Left cardiac atrium (tissue), 4 donors: Measurements from ENCODE around the gene MYOZ3. TPM values are rescaled to one million over a fixed set of nuclear protein-coding genes. Genes with fewer than 3 reads are reported as not detected.

Source experiments
- ATAC-seq, 2 donors: fragments of 200-7000 bp; cut with Tn5 transposase; one replicate each; pipeline ENCODE4 v1.9.1; 2020; ENCODE audit warnings: mild to moderate bottlenecking in 2 of 2, moderate library complexity in 2 of 2
- DNase-seq: peaks from one replicate; pipeline ENCODE4 v3.0.0-alpha.2; 2020
- intact Hi-C, 2 donors: fragments of 100-400 bp; cut with DNase I; formaldehyde crosslinking; loops; one replicate each; pipeline versions ENCODE4 v1.14.1 to v1.15.1; 2022 to 2023
- total RNA-seq, 2 donors: library from RNA; stranded (reverse); fragmentation: NEBNext Ultra II Directional; extraction: Animal tissue kit (Norgen Biotek cat#: 25700); gene quantifications; one replicate each; pipeline ENCODE4 v1.2.1, GENCODE V29; 2021
- donor health status: DM: no; HTN: yes; CAD: no.
- donor health status: DM: no; HTN: yes; CAD: no; lungs with severe emphysema.
- donor health status: DM: yes; HTN: yes; CAD: no.
- donor health status: Dilated cardiomyopathy.

Gene MYOZ3
- total RNA-seq, 2 donors from 2014 or later, result 2.9 to 3.0 TPM

GRCh38 chr5:150625831-150626746, 35.0 kb upstream of the MYOZ3 start:
- no peak for DNase-seq
- intact Hi-C loops, result no loop called here
- ATAC-seq, result peak in 1 of 2 donors; percentile 1

- intact Hi-C loops, result no loop called here
- ATAC-seq (peak; percentile 7 to 61), DNase-seq (peak; percentile 77)
Observed at GRCh38 chr5:150626853-150627276, 34.2 kb upstream of the MYOZ3 start.

DNA sequence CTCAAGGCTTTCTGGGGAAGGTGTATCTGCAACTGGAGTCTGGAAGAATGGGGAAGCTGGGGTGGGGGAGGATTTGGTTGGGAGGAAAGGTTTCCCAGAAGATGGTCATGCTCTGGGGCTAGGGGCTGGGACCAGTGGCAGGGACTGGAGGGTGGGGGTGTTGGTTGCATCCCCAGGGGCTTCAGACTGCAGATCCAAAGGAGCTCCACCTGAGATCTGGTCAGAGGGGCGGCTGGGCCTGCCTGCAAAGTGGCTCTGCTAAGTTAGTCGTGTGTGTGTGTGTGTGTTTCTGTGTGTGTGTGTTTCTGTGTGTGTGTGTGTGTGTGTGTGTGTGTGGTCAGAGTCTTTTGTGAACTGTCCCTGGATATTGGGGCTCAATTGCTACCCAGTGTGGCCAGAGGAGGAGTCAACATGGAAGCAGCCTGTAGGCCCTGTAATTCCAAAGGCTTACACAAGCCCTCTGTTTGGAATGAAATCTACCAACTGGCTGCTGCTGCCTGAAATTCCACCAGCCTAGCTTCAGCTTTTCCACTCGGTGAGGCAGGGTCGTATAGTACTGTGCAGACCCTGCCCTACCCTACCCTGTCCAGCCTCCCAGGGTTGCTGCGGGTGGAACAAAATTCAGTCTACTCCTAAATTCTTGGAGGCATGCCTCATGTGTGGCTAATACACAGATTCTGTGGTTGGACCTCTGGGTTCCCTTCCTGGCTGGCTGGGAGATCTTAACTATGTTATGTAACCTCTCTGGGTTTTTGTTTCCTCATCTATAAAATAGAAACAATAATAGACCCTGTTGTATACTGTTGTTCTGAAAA, 33.1 kb upstream of the MYOZ3 start:
- ATAC-seq (no peak), DNase-seq (no peak)
- intact Hi-C loops, result no loop called here

DNA sequence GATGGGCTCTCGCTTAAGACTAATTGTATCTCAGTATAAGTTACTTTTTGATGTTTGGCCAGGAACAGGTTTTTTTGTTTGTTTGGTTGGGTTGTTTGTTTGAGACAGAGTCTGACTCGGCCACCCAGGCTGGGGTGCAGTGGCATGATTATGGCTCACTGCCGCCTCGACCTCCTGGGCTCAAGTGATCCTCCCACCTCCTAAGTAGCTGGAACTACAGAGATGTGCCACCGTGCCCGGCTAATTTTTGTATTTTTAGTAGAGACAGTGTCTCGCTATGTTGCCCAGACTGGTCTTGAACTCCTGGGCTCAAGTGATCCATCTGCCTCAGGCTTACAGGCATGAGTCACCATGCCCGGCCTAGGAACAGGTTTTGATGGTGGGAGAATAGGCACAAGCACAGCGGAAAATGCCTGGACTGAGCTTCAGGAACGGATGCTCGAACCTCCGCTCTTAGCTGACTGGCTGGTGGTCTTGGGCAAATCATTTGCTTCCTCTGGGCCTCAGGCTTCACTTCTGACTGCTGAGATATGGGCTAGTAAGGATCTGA, 32.0 kb upstream of the MYOZ3 start:
- DNase-seq, result no peak
- intact Hi-C loops, result no loop called here
- no peak for ATAC-seq

GRCh38 chr5:150630016-150630415, 31.0 kb upstream of the MYOZ3 start:
- DNase-seq (no peak), ATAC-seq (no peak)
- intact Hi-C loops, result no loop called here

DNA sequence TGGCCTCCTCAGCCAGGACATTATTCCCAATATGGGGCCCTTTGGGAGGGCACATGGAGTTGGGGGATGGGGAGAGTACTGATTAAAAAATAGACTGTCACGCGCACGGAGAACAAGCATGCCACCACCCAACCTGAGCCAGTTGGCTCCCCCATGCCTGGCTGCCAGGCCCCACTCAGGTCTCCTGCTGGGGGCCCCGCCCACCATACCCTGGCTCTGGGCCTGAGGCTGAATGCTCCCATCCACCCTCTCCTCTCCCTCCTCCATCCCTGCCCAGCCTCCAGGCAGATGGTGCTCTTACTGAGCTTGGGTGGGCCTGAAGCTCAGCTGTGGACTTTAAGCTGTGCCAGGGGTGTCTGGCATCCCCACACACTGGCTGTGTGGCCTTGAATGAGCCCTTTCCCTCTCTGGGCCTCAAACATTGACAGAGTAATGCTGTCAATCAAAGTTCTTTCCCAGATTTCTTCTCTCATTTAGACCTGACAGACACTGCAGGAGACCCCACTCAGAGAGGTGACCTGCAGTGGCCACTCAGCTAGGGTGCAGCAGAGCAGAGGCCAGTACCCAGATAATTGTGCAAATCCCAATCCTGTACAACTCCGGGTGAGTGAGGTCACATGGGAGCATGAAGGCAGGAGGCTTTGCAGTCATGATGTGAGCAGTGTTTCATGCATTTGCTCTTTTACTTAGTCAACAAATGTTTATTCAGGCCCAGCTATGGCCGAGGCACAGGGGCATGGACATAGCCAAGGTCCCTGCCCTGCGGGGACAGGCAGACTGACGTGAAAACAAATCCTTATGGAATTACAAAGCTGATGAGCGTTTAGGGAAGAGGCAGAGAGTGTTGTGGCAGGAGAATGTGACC, 30.4 kb upstream of the MYOZ3 start:
- intact Hi-C loops, result no loop called here
- peak; percentile 30 to 66 for ATAC-seq
- DNase-seq, result peak; percentile 77

- intact Hi-C loops, result no loop called here
- no peak for DNase-seq
- ATAC-seq, result no peak
Observed at GRCh38 chr5:150631326-150631701, 29.7 kb upstream of the MYOZ3 start.

DNA sequence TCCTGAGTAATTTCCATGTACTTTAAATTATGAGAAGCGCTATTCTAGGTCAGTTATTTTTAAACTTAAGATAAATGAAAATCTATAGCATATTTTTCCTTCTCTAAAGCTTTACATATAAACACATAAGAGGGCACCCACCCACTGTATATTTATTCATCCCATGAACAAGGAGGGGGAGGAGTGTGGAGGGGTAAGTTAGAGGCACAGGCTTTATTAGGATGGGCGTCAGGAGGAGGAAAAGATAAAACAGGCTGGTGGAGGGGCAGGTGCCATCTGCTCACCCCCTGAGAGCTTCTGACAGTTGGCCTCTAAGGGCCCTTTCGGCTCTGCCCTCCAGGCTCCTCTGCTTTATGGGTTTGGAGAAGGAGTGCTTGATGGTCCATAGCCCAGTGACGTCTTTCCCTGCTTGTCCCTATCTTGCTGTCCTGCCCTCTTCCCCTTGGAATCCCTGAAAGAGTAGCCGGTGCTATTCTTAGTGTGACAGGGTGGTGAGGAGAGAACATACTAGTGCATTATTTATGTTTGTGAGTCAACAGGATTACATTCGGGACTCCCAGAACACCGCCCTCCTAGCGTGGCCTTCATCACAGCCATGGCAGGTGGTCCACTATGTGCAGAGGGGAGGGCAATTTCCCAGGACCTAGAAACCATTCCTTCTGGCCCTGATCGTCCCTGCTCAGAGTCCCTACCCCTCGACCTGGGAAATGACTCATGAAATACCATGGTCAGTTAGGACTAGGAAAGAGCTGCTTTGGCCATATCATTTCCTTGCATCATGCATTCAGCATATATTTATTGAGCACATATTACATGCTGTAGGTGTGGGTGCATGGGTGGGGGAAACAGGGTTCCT, 28.5 kb upstream of the MYOZ3 start:
- intact Hi-C loops, result no loop called here
- peak; percentile 13 to 60 for ATAC-seq

DNA sequence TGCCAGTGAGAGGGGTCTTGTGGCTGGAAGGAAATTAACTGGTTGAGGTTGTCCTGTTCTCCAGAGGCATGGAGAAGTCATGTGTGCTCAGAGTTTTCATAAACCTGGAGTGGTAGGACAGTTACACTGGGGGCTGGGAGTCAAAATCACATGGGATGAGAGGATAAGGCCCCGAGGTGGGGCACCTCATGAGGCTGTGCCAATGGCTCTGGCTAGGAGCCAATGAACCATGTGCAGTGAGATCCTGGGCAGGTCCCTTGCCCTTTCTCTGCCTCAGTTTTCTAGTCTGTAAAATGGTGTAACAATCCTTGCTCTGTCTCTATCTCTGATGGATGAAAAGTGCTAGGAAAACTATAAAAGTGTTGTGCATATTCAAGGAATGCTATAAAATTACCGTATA, 27.6 kb upstream of the MYOZ3 start:
- DNase-seq (no peak), ATAC-seq (no peak)
- intact Hi-C loops, result no loop called here

More for the DNA sequence above, 28.5 kb upstream of the MYOZ3 start:
- no peak for DNase-seq

DNA sequence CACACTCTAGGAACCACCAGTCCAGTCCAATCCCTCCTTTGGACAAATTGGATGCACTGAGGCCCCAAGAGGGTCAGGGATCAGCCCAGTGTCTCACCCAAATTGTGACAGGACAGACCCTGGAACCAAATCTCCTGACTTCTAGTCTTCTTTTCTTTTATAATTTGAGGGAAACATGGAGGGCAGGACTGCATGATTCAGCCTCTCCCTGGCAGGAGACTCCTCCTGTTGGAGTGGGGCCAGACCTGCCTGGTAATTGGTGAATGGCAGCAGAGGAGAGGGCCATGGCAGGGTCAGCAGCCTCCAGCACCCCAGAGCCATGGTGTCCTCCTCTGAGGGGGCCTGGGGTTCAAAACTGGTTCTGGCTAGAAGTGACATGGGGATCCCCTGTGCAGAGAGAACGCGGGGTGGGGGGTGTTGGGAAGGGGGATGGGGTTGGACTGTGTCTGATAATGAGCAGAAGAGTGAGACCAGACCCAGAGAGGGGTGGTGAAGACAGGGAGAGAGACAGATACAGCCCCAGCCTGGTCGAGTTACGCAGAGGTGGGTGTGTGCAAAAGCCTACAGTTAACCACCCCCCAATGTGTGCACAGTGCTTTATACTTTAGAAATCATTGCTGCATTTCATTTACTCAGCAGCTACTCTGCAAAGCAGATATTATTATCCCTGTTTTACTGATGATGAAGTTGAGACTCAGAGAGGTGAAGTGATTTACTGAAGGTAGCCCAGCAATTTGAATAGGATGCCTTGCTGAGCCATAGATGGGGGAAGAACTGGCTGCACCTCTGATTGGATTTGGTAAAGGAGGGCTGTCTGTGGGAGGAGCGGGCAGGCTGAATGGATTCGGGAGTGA, 24.4 kb upstream of the MYOZ3 start:
- intact Hi-C loops, result no loop called here
- DNase-seq (peak; percentile 75), ATAC-seq (peak; percentile 20 to 25)

- DNase-seq, result no peak
- ATAC-seq, result no peak
- intact Hi-C loops, result no loop called here
Observed at GRCh38 chr5:150637245-150638052, 23.6 kb upstream of the MYOZ3 start.

DNA sequence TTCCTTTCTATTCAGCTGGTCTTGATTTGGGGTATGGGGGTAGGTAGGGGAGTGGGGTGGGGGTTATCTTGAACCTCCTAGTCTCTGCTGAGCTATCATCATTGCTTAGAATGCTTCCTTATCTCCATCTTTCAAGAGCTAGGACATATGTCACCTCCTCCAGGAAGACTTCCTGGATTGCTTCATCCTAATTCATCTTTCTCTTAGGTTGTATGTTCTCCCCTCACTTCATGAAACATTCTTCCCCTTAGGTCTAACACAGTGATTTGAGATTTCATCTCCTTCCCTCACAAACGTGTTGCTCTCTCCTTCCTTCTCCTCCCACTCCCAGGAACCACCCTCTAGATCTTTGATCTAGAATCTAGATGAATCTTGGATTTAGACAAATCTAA, 23.0 kb upstream of the MYOZ3 start:
- intact Hi-C loops, result no loop called here
- DNase-seq (no peak), ATAC-seq (no peak)

DNA sequence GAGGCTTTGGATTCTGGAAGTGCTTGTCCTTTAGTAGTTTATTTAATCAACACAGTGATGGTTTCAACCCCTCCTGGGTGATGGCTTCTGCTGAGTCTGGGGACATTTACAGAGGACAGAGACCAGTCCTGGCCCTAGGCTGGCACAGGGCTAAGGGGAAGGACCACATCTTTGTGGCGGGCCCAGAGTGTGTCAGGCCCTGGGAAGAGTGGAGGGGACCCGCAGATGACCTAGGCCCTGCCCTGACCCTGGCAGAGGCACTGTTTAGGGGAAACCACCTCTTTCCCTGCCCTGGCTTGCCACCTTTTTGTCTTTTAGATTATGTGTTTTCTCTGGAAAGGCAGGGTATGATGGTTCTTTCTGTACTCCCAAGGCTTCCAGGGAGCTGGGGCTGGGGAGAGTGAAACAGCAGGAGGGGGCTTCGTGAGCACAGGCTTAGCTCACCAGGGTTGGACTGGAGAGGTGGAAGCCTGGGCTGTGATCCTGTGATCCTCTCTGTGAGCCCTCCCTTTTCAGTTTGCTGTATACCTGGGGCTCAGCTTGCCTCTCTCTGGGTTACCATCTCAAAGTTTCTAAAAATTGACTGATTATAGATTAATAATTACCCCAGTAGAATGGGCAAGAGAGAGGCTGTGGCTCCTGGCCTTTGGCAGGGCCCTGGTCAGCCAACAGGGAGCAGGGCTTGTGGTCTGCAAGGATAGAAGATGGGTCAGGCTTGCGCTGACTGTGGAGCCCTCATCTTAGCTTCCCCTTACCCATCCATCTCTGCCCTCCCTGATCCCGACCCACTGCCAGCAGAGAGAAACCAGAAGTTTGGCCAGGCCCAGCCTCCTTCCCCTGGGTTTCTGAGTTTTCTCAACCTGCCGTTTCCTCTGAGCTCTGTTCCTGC, 22.3 kb upstream of the MYOZ3 start:
- DNase-seq (no peak), ATAC-seq (no peak)
- intact Hi-C loops, result no loop called here

DNA sequence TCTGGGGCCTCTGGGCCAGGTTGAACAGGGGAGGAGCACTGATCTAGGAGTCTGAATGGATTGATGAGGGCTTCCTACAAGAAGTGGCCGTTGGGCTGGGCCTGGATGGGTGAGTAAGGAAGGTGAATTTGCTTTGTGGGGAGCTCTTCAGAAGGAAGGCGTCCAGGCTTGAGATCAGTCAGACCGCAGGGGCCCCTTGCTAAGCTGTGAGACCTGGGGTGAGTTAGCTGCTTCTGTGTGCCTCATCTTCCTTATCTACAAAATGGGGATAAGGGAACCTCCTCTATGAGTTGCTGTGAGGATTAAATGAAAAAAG, 21.7 kb upstream of the MYOZ3 start:
- DNase-seq (no peak), ATAC-seq (no peak)
- intact Hi-C loops, result no loop called here

- DNase-seq (no peak), ATAC-seq (no peak)
- intact Hi-C loops, result loop anchor here in 1 of 2 donors (2.0 kb wide), 1 partner anchor 21 kb away; no protein-coding TSS in a partner anchor
Observed at GRCh38 chr5:150639751-150640150, 21.3 kb upstream of the MYOZ3 start.
